HTR-8/SVneo (cell line): ENCODE data around the gene KPNA4.
"Not testable (repeated sequence)": the region's sequence is repeated elsewhere in the genome, so short reads cannot be mapped to it uniquely, and the experiment has no call there.

Experiments
- DNase-seq: peaks from one replicate; pipeline ENCODE4 v3.0.0; 2011; ENCODE audit warnings: low spot score, mixed read lengths; ENCODE audit not compliant: insufficient read length
- FAIRE-seq: peaks from 2 replicates; lab custom pipeline; 2011; peaks lifted over from hg19 to GRCh38; lab: Jason Lieb, UNC

KPNA4 gene, protein sequence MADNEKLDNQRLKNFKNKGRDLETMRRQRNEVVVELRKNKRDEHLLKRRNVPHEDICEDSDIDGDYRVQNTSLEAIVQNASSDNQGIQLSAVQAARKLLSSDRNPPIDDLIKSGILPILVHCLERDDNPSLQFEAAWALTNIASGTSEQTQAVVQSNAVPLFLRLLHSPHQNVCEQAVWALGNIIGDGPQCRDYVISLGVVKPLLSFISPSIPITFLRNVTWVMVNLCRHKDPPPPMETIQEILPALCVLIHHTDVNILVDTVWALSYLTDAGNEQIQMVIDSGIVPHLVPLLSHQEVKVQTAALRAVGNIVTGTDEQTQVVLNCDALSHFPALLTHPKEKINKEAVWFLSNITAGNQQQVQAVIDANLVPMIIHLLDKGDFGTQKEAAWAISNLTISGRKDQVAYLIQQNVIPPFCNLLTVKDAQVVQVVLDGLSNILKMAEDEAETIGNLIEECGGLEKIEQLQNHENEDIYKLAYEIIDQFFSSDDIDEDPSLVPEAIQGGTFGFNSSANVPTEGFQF

DNA sequence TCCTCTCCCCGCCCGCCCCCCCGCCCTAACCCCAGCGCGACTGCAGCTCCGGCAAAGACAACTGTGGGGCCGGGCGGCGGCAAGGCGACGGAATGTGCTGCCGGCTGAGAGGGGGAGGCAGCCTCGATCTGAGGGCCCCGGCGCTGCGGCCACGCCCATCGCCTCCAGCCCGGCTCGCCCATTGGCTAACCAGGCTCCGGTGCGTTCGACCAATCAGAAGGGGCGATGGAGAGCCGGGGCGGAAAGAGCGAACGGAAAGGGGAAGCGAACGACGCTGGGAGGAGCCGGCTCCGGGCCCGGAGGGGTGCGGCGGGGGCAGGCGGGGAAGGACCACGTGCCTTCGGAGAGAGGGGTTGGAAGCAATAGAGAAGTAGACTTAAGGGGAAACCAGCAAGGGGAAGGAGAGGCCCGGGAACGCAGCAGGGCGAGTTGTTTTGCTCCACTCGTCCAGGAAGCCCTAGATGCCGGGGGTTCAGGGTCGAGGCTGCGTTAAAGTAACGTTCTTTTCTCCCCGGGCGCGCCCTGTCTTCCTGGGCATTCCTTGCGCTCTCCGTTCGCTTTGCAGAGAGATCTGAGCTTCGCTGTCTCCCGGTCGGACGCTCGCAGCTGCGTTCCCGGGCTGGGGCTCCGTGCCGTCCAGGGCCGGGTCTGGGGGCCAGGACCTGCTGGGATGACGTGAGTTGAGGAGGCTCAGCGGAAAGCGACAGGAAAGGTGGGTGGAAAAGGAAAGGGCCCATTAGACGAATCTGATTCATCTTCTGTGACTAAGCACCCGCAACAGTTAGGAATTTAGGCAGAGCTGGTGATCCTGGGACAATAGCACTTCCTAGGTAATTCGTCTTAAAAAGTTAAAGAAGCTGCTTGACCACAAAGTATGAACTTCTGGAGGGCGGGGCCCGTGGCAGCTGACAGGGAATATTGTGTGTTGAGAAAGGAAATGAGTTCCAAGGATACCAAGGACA lies at the start of gene KPNA4:
Gene KPNA4, minus strand, starts transcription at position 130 of the 962 bp plus-strand sequence. CDS start 289 bp downstream, outside the sequence.
- FAIRE-seq (peak; percentile 89), DNase-seq (peak; percentile 96)

DNA sequence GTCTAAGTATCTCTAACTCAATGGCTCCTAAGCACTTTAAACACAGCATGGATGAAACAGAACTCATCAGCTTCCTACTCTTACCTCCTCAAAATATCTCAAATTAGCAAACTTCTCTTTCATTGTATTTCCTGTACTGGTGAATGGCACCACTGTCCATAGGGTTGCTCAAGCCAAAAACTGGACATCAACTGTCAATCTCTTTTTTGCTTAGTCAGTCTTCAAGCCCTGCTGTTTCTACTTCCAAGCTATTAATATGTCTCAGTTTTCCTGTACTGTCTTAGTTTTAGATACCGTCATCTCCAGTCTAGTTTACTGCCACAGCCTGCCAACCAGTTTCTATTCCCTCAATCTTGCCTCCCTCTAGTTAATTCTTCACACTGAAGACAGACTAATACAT lies 48.3 kb upstream of the KPNA4 start:
- FAIRE-seq (no peak), DNase-seq (no peak)

DNA sequence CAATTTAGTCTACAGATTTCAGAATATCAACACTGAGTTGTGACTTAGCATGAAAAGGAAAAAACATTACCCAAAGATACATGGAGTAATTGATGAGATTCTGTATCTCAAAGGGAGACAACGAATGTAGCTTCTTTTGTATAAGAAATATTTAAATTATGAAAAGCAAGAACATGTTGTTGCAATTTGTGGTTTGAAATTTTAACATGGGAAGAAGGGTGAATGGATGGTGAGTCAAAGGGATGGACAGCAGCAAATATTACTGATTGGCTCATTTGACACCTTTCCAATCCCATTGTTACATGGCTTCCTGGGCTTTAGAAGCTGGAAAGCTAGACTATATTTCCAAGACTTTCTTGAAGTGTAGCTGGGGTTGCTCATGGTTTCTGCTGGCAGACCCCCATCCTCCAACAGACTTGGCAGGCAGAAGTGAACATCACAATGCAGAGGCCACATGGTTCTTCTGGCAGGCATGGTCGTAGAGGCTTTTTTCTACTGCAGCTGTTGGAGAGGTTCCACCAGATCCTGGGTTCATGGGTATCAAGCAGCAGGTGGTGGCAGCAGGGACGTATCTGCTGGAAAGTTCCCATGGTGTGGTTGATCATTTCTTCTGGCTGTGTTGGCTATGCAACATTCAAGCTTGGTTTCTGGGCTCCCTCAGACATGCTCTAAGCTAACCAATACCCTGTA lies 47.2 kb upstream of the KPNA4 start:
- FAIRE-seq: no peak
- DNase-seq: no peak

DNA sequence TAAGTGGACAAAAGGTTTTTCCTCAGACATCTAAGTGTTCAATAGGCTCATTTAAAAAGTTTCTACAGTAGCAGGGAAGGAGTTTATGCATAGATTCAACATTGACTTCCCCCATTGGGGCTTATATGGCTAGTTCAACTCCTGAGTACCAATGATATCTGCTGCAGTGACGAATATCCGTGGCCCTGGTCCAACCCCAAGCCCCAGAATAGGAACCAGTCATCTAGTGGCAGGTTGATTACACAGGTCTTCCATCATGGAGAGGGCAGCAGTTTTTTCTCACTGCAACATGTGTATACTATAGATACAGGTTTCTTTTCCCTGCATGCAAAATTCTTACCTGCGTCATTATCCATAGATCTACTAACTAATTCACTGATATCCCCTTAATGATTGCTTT lies 45.8 kb upstream of the KPNA4 start:
- FAIRE-seq (no peak), DNase-seq (no peak)

DNA sequence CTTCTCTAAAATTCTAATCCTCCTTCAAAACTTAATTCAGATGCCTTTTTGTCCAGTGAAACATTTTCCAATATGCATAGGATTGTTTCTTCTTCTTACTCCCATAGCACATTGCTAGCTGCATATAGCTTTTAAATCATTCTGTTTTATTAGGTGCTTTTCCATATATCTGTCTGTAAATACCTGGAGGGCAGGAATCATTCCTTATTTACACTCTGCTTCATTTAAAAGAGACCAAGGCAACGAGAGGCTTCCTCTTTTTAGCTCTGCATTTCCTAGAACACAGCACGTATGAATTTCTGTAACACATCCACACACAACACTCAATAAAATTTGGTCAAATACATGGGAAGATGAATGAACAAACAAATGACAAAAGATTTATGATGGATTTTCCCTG lies 43.5 kb upstream of the KPNA4 start:
- DNase-seq: no peak
- FAIRE-seq: no peak

DNA sequence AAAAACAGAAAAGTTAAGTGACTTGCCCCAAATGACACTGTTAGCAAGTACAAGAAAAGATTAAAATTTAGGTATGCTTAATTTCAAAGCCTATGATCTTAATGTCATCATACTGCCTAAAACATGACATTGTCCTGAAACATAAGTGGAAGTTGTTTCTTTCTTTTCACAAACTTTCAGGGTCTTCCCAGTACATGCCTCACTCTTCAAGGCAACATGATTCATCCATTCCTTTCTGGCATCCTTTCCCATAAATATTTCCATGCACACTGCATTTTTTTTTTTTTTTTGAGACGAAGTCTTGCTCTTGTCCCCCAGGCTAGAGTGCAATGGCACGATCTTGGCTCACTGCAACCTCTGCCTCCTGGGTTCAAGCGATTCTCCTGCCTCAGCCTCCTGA lies 42.5 kb upstream of the KPNA4 start:
- FAIRE-seq (no peak), DNase-seq (no peak)

DNA sequence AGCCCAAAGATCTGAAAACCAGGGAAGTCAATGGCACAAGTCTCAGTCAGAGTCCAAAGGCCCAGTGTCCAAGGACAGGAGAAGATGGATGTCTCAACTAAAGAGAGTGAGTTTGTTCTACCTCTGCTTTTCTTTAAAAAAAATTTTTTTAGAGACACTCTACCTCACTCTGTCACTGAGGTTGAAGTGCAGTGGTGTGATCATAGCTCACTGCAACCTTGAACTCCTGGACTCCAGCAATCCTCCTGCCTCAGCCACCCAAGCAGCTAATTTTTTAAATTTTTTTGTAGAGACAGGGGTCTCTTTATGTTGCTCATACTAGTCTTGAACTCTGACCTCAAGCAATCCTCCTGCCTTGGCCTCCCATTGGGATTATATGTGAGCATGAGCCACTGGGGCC lies 39.9 kb upstream of the KPNA4 start:
- no peak for DNase-seq
- FAIRE-seq: no peak

DNA sequence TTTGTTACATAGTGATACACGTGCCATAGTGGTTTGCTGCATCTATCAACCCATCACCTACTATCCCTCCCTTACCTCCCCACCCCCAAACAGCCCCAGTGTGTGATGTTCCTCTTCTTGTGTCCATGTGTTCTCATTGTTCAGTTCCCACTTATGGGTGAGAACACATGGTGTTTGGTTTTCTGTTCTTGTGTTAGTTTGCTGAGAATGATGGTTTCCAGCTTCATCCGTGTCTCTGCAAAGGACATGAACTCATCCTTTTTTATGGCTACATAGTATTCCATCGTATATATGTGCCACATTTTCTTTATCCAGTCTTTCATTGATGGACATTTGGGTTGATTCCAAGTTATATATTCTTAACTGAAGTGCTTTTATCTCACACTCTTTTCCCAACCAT lies 38.5 kb upstream of the KPNA4 start:
- FAIRE-seq, DNase-seq: not testable (repeated sequence)

DNA sequence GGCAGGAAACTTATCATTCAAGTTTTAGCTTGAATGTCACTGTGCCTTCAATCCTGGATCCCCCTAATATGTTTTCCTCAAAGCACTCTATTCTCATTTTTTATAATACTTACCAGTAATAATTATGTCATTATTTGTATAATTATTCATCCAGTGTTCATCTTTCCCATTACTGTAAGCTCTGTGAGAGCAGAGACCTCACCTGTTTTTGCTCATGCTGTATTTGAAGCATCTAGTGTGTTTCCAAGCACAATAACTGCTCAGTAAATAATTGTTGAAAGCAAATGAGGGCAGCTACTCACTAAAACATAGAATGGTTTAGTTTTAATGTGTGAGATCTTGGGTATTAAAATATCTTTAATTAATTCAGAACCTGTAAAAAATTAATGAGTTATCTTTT lies 36.9 kb upstream of the KPNA4 start:
- FAIRE-seq: no peak
- DNase-seq: no peak

DNA sequence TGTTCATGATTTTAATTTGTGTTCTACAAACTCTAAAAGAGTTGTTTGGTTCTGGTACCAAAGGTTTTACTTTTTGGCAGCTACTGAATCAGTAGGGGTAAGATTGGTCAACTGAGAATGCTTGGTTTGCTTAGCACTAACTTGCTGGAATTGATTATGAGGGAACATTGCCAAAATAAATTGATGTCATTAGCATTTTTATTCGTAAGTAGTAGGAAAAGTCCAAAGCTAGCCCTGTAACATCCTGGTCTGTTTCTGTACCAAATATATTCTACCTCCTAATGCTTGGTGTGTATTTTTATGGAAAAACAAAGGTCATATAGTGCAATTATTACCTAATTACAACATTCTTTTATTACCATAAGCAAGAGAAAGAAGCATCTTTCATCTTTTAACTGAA lies 35.9 kb upstream of the KPNA4 start:
- DNase-seq (no peak), FAIRE-seq (no peak)

DNA sequence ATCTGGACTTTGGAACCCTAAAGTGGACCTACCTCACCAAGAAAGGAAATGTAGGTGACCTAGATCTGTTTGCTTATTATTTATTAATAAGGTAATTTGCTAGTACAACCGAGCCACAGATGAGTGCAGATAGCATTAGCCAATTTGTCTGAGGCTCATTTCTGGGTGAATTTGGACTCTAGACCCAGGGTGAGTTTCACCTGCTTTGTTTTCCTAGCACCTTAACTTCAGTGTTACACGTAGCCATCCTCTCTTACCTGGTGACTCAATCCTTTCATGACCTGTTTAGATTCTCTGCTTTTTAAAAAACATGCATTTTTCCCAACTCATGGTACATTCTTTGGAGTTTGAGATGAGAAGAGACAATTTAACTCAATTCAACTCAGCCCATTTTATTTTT lies 33.5 kb upstream of the KPNA4 start:
- DNase-seq (no peak), FAIRE-seq (no peak)

DNA sequence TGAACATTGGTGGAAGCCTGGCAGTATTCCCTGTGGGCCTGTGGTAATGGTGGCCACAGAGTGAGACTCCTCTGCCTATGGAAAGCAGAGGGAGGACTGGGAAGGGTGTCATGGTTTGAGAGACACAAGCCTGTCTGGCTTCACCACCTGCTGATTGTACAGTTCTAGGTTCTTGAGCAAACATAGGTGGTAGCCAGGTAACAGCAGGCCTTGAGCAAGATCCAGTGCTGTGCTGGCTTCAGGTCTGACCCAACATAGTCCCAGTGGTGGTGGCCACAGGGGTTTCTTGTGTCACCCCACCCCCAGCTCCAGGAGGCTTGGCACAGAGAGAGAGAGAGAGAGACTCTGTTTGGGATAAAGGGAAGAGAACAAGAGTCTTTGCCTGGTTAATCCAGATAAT lies 22.7 kb upstream of the KPNA4 start:
- no peak for DNase-seq
- no peak for FAIRE-seq

DNA sequence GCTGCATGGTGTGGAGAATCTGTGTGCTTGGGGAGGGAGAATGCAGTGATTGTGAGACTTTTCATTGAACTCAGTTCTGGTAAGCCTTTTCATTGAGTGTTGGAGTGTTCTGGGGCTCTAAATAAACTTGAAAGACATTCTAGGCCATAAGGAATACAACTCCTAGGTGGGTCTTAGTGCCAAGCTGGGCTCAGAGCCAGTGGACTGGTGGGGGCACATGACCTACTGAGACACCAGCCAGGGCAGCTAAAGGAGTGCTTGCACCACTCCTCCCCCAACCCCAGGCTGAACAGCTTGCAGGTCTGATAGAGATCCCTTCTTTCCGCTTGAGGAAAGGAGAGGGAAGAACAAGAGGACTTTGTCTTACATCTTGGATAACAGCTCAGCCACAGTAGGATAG lies 21.7 kb upstream of the KPNA4 start:
- FAIRE-seq: no peak
- DNase-seq: no peak

DNA sequence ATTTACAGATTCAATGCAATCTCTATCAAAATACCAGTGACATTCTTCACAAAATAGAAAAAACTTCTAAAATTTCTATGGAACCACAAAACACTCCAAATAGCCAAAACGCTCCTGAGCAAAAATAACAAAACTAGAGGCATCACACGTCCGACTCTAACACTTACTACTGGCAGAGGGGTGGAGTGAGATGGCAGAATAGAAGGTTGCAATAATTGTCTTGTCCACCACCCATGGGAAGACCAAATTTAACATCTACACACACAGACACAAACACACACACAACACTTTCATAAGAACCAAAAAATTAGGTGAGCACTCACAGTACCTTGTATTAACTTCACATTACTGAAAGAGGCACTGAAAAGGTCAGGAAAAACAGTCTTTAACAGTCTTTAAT lies 21.3 kb upstream of the KPNA4 start:
- DNase-seq (no peak), FAIRE-seq (no peak)

DNA sequence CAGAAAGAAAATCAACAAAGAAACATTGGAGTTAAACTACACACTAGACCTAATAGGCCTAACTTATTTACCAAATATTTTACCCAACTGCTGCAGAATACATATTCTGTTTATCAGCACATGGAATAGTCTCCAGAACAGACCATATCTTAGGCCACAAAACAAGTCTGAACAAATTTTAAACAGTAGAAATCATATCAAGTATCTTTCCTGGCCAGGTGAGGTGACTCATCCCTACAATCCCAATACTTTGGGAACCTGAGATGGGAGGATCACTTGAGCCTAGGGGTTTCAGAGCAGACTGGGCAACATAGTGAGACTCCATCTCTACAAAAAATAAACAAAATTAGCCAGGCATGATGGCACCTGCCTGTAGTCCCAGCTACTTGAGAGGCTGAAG lies 18.1 kb upstream of the KPNA4 start:
- DNase-seq (no peak), FAIRE-seq (no peak)

DNA sequence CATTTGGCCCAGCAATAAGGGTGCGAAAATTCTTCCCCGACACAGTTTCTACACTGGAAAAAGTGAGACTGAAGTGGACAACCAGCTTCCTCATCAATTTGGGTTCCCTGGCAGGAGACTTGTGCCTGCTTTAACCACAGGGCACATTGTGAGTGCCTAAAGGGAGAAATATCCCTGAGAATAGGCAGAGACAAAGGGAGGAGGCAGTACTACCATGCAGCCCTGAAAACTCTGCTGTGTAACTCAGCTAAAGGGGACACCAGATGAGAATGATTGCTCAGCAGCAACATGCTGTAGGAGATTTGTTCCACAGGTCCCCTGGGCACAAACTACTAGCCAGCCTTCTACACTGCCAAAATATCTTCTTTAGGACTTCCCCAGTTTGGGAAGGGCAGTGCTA lies 15.6 kb upstream of the KPNA4 start:
- DNase-seq: no peak
- no peak for FAIRE-seq

DNA sequence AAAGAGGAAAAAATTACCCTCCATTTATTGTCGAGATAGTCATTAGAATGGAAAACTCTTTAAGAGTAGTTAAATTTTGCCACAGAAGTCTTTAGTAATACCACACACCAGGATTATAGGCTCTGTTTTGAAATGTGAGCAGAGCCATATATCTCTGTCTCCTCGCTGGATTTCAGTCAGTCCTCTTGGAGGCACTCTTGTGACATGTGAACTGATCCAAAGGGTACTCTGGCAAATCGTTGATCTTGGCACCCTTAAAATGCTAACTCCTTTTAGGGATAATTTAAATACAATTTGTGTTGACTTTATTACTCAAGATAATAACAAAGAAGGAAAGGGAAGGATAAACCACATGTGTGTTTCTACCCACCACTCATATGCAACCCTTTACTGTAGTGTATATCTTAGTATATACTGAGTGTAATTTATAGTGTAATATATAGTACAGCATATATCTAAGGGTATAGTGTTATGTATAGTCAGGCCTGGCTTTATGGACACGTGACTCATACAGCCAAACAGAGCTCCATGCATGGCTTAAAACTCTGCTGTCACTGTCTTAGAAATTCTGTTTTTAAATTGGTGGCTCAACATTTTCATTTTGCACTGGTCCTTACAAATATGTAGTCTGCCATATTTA lies 12.3 kb upstream of the KPNA4 start:
- DNase-seq: peak; percentile 30
- no peak for FAIRE-seq

DNA sequence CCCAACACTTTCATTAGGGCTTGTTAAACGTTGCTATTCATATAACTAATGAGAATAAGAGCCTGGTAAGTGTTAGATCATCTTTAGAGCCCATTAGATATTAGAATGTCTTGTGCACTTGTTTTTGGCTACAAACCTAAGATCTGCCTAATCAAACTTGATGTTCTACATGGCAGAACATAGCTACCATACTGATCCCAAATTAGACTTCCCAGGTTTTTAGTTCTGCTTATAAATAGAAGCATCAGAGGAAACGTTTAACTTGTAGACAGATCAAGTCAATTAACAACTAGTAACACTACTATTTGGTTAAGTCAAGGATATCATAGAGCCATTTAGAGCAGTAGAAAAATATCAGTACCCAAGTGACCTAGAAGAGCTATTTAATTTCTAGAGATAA lies 11.7 kb upstream of the KPNA4 start:
- no peak for DNase-seq
- FAIRE-seq: no peak

DNA sequence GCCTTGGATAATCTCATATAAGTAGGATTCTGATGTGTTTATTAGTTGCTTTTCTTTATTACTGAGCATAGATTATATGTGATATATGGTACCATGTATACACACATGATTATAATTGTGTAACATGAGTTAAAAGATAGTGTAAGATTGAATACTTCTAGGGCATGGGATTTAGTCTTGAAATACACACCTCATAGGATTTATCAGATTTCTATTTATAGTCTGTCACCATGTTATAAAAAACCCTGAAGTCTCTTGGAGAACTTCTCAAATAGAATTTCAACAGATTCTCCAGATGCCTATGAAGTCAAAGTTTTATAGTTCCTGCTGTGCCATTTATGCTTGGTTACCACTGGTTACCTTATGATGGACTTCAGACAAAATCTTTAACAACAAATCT lies 11.2 kb upstream of the KPNA4 start:
- FAIRE-seq: no peak

DNA sequence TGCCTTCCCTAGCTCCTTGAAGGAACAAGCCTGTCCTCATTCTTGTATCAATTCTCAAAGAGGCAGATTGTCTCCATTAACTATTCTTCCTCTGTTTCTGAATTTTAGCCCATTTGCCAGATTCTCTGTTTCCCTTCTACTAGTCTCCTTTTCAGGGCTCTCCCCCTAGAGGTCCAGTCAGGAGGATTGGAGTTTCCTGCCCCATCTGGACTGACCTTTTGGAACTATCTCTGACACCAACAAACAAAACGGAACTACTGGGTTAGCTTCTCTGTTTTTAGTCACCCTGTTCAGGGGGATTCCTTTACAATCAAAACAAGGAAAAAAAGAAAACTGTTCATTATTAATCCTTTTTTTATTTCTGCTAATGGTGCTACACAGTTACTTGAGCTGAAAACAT lies 10.2 kb upstream of the KPNA4 start:
- DNase-seq (no peak), FAIRE-seq (no peak)

More for the DNA sequence above, 11.2 kb upstream of the KPNA4 start:
- DNase-seq: no peak
